Subcutaneous abdominal adipose tissue (tissue), 5 donors: ENCODE measurements around the gene SNX25.

ENCODE experiments used
- H3K27ac ChIP-seq: one replicate; pipeline ENCODE4 v1.7.0; 2013; ENCODE audit warnings: low read depth, mild to moderate bottlenecking, inconsistent platforms, low read length, moderate library complexity
- H3K27me3 ChIP-seq, 5 donors: one replicate each; pipeline ENCODE4 v1.7.0; 2013; ENCODE audit warnings: low read length in 5 of 5, inconsistent platforms in 1 of 5; ENCODE audit not compliant: control insufficient read depth in 5 of 5, insufficient read depth in 4 of 5
- H3K36me3 ChIP-seq, 5 donors: one replicate each; pipeline ENCODE4 v1.7.0; 2013; ENCODE audit warnings: low read length in 5 of 5; ENCODE audit not compliant: control insufficient read depth in 5 of 5, insufficient read depth in 5 of 5
- H3K4me1 ChIP-seq, 5 donors: one replicate each; pipeline ENCODE4 v1.7.0; 2013; ENCODE audit warnings: low read length in 5 of 5, mild to moderate bottlenecking in 3 of 5, moderate library complexity in 1 of 5; ENCODE audit not compliant: control insufficient read depth in 5 of 5, insufficient read depth in 5 of 5
- H3K4me3 ChIP-seq, 5 donors: one replicate each; pipeline ENCODE4 v1.7.0; 2013; ENCODE audit warnings: low read length in 5 of 5, low read depth in 1 of 5
- H3K9ac ChIP-seq, 5 donors: one replicate each; pipeline ENCODE4 v1.7.0; 2013; ENCODE audit warnings: low read length in 5 of 5, mild to moderate bottlenecking in 4 of 5, moderate library complexity in 3 of 5
- H3K9me3 ChIP-seq, 5 donors: one replicate each; pipeline ENCODE4 v1.7.0; 2013; ENCODE audit warnings: low read length in 5 of 5; ENCODE audit not compliant: control insufficient read depth in 5 of 5
- donor health status: healthy.
- donor health status: healthy.
- donor health status: healthy.
- donor health status: healthy.
- donor health status: healthy.

Gene SNX25

GRCh38 chr4:185387957-185388356, 178.6 kb downstream of the SNX25 start:
- Histone ChIP-seq H3K27me3 (peaks cover 0 to 5% (median 0%) of the 10 kb centered on the region in 5 donors), H3K36me3 (no peaks in the 10 kb centered on the region), H3K4me3 (no peak overlapping the region), H3K4me1 (peaks cover 0 to 7% (median 0%) of the 10 kb centered on the region in 5 donors), H3K9me3 (no peaks in the 10 kb centered on the region), H3K27ac (no peak overlapping the region), H3K9ac (no peak overlapping the region)

DNA sequence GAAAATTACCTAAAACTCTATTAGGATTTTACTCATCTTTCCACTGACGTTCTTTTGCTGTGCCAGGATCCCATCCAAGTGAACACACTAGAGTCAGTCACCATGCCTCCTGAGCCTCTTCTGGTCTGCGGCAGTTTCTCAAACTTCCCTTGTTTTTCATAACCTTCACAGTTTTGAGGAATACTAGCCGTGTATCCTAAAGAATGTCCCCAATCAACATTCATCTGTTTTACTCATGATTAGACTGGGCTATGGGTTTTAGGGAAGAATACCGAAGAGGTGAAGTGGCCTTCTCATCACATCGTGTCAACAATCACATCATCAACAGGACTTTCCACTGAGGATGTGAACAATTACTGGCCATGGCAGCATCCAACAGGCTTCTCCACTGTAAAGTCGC, 181.5 kb downstream of the SNX25 start:
- Histone ChIP-seq H3K4me1 (peaks cover 0 to 14% (median 9%) of the 10 kb centered on the region in 5 donors), H3K9me3 (no peaks in the 10 kb centered on the region), H3K36me3 (no peaks in the 10 kb centered on the region)

DNA sequence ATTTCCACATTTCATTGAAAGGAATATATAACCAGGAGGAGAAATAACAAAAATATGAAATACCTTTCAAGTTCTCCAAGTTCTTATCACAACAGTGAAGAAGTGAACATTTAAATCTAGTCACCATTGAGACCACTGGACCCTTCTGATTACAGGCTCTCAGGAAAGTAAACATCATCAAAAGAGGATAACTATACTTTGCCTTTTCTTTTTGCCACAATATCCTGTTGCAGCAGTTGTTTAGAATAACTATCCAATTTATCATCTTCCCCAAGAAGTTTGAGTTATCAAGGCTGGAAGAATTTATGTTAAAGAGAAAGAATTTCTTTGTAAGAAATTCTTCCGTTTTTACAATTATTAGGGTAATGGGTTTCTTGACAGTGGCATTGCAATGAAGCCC, 182.8 kb downstream of the SNX25 start:
- Histone ChIP-seq H3K27me3 (no peaks in the 10 kb centered on the region), H3K4me3 (no peak overlapping the region), H3K36me3 (no peaks in the 10 kb centered on the region), H3K9ac (no peak overlapping the region), H3K27ac (no peak overlapping the region), H3K9me3 (no peaks in the 10 kb centered on the region), H3K4me1 (peaks cover 3 to 21% (median 18%) of the 10 kb centered on the region in 5 donors)

More for the DNA sequence above, 181.5 kb downstream of the SNX25 start:
- H3K27me3 ChIP-seq, result no peaks in the 10 kb centered on the region
- H3K9ac ChIP-seq, result no peak overlapping the region
- H3K4me3 ChIP-seq, result no peak overlapping the region
- H3K27ac ChIP-seq, result no peak overlapping the region

- Histone ChIP-seq H3K9ac (peak overlapping the region in 4 of 5 donors; percentile 78 to 93 (median 87)), H3K36me3 (peaks cover 0 to 8% (median 3%) of the 10 kb centered on the region in 5 donors), H3K4me3 (peak overlapping the region; percentile 68 to 85 (median 80)), H3K4me1 (peaks cover 3 to 22% (median 21%) of the 10 kb centered on the region in 5 donors), H3K27ac (peak overlapping the region; percentile 98), H3K27me3 (no peaks in the 10 kb centered on the region), H3K9me3 (no peaks in the 10 kb centered on the region)
Observed at GRCh38 chr4:185394568-185395237, 185.3 kb downstream of the SNX25 start.

DNA sequence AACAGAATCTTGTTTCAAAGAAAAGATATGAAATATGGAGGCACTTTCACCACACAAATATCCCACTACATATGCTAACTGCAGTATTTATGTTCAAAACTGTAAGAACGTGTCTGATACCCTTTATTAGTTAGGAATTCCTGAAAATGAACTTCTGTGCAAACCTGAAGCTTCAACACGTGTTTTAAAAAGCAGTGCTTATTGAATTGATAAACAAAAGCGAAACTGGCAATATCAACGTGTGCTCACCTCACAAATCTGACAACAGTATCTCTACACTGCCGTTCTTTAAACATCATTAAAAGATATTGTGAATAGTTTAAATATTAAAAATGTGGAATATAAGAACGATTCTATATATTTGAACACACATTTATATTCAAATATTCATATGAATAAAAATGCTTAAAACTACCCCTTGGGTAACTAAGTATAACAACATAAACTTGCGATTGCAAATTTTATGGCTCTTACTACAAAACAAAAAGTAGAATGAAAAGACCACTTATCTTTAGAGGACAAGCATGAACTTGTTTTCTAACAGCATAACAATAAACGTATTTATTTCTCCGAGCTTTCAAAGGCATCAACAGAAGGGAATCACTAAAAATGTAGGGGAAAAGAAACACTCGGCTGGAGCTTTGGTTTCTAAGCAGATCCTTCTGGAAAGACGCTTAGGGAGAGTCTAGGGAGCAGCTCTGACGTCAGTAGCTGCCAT, 186.0 kb downstream of the SNX25 start, which contains the start of gene LRP2BP:
TSS of gene LRP2BP (minus strand) at position 687 of the 718 bp plus-strand sequence. CDS start 17,738 bp downstream, outside the sequence.
- Histone ChIP-seq H3K27me3 (no peaks in the 10 kb centered on the region), H3K9me3 (no peaks in the 10 kb centered on the region), H3K36me3 (peaks cover 5 to 15% (median 10%) of the 10 kb centered on the region in 5 donors), H3K9ac (peak within 1 kb of the TSS; percentile 51 to 93 (median 84)), H3K4me1 (peaks cover 3 to 22% (median 21%) of the 10 kb centered on the region in 5 donors), H3K27ac (peak within 1 kb of the TSS; percentile 98), H3K4me3 (peak within 1 kb of the TSS; percentile 80 to 85 (median 85))

- H3K36me3 ChIP-seq, result peaks cover 10 to 21% (median 15%) of the 10 kb centered on the region in 5 donors
- no peaks in the 10 kb centered on the region for H3K9me3 ChIP-seq
- H3K4me3 ChIP-seq, result peak overlapping the region; percentile 79 to 85 (median 81)
- H3K9ac ChIP-seq, result peak overlapping the region in 4 of 5 donors; percentile 78 to 93 (median 87)
- H3K27ac ChIP-seq, result peak overlapping the region; percentile 98
- no peaks in the 10 kb centered on the region for H3K27me3 ChIP-seq
- peaks cover 3 to 22% (median 21%) of the 10 kb centered on the region in 5 donors for H3K4me1 ChIP-seq
Observed at GRCh38 chr4:185395956-185396723, 186.7 kb downstream of the SNX25 start.

DNA sequence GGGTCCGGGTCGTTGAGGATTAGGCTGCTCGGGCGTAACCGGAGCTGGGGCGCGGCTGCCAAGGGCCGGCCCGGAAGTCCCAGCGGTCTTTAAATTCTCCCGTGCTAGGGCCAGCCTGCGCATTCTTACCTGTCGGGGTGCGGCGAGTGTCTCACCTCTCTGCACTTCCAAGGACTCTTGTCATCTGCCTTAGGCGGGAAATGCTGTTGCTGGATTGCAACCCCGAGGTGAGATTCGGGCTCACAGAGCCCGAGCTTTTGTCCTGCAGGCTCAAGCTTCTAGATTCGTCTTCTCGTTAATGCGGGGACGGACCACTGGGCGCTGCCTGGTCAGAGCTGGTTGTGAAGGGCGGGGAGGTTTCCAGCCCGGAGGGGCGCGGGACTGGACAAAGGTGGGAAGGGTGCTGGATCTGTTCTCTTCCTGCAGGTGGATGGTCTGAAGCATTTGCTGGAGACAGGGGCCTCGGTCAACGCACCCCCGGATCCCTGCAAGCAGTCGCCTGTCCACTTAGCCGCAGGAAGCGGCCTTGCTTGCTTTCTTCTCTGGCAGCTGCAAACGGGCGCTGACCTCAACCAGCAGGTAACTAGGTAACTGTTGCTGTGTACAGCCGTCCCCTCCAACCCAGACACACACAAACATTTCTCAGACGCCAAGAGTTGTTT, 187.5 kb downstream of the SNX25 start, which contains the start of gene ANKRD37:
TSS of gene ANKRD37 (plus strand) at position 118 of the 662 bp plus-strand sequence. CDS start at position 201, 83 bp downstream.
- H3K27ac ChIP-seq, result peak within 1 kb of the TSS; percentile 98
- peaks cover 3 to 22% (median 21%) of the 10 kb centered on the region in 5 donors for H3K4me1 ChIP-seq
- H3K36me3 ChIP-seq, result peaks cover 17 to 28% (median 23%) of the 10 kb centered on the region in 5 donors
- H3K27me3 ChIP-seq, result no peaks in the 10 kb centered on the region
- H3K9me3 ChIP-seq, result no peaks in the 10 kb centered on the region
- peak within 1 kb of the TSS; percentile 80 to 85 (median 85) for H3K4me3 ChIP-seq
- peak within 1 kb of the TSS in 4 of 5 donors; percentile 78 to 93 (median 87) for H3K9ac ChIP-seq

- no peaks in the 10 kb centered on the region for H3K9me3 ChIP-seq
- no peaks in the 10 kb centered on the region for H3K27me3 ChIP-seq
- H3K4me1 ChIP-seq, result peaks cover 3 to 22% (median 21%) of the 10 kb centered on the region in 5 donors
- no peak overlapping the region for H3K9ac ChIP-seq
- H3K4me3 ChIP-seq, result no peak overlapping the region
- H3K27ac ChIP-seq, result no peak overlapping the region
- H3K36me3 ChIP-seq, result peaks cover 25 to 41% (median 26%) of the 10 kb centered on the region in 5 donors
Observed at GRCh38 chr4:185398618-185399017, 189.2 kb downstream of the SNX25 start.

DNA sequence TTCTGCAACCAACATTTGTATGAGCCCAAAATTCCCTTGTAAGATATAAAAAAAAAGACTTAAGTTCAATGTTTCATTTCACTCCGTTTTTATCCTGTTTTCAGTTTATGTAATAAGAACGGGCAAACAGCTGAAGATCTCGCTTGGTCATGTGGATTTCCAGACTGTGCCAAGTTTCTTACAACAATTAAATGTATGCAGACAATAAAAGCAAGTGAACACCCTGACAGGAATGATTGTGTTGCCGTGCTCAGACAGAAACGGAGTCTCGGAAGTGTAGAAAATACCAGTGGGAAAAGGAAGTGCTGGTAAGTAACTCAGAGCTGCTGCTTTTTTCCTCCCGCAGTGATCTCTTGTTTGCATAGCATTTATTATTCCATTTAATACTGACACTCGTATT, 190.1 kb downstream of the SNX25 start:
- H3K9me3 ChIP-seq, result no peaks in the 10 kb centered on the region
- no peak overlapping the region for H3K27ac ChIP-seq
- peaks cover 3 to 21% (median 19%) of the 10 kb centered on the region in 5 donors for H3K4me1 ChIP-seq
- H3K9ac ChIP-seq, result no peak overlapping the region
- no peaks in the 10 kb centered on the region for H3K27me3 ChIP-seq
- H3K36me3 ChIP-seq, result peaks cover 25 to 44% (median 26%) of the 10 kb centered on the region in 5 donors
- H3K4me3 ChIP-seq, result no peak overlapping the region
